ENCODE measurements around the gene CD99.
"Not testable (repeated sequence)": the region's sequence is repeated elsewhere in the genome, so short reads cannot be mapped to it uniquely, and the experiment has no call there.

The CD99 gene

GRCh38 chrX:2732649-2733048 is 41.6 kb downstream of the CD99 start:
- no peak for DNase-seq

DNA sequence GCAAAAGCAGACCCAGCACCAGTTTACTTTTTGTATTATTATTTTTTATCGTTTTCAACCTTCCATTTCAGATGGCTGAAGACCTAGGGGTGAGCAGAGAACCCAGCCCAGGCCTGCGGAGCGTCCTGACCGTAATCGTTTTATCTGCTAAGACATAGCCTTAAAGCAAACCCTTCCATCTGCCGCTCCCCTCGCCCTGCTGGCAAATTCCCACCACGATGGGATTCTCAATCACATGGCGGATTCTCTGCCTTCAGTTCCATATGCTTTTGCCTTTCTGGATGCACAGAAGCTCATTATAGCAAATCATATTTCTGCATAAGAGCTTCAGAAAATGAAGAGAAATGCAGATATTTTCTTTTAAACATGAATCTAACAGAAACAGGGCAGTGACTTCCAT is 42.2 kb downstream of the CD99 start:
- no peak for DNase-seq

- no peak for DNase-seq
These were observed 44.2 kb downstream of the CD99 start for GRCh38 chrX:2735270-2735669.

DNA sequence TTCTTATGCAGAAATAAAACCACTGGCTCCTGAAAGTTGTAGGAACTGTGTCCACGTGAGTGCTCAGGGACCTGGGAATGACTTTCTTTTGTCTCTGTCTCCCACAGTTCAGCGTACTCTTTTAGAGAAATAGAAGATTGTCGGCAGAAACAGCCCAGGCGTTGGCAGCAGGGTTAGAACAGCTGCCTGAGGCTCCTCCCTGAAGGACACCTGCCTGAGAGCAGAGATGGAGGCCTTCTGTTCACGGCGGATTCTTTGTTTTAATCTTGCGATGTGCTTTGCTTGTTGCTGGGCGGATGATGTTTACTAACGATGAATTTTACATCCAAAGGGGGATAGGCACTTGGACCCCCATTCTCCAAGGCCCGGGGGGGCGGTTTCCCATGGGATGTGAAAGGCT is 49.6 kb downstream of the CD99 start:
- DNase-seq = no peak

GRCh38 chrX:2741386-2741785 is 50.3 kb downstream of the CD99 start:
- DNase-seq = no peak

DNA sequence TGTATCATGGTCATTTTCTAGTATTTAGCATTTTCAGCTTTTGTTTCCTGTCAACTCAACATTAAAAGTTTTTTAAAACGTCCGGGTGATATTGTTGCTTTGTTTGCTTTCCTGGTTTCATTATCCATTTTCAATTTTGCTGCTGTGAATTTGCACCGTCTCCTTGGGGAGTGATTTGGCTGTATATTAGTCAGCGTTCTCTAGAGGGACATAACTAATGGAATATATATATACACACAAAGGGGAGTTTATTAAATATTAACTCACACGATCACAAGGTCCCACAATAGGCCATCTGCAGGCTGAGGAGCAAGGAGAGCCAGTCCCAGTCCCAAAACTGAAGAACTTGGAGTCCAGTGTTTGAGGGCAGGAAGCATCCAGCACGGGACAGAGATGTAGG is 55.2 kb downstream of the CD99 start:
- DNase-seq = not testable (repeated sequence)

DNA sequence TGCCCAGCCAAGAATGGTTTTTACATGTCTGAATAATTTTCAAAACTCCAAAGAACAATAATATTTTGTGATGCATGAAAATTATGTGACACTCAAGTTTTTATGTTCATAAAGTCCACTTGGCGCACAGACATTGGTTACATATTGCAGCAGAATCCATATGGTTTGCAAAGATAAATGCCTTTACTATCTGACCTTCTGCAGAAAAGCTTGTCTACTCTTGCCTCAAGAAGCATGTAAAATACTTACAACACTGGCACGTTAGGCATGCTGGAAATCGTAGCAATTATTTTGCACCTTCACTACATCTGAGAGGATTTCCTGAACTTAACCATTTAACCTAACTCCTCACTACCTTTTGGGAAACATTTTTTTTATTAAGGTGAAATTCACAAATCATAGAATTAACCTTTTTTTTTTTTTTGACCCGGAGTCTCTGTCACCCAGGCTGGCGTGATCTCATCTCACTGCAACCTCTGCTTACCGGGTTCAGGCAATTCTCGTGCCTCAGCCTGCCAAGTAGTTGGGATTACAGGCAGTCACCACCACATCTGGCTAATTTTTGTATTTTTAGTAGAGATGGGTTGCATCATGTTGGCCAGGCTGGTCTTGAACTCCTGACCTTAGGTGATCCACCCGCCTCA is 57.2 kb downstream of the CD99 start:
- DNase-seq = no peak

GRCh38 chrX:2748815-2749188 is 57.7 kb downstream of the CD99 start:
- no peak for DNase-seq

GRCh38 chrX:2751291-2751690 is 60.2 kb downstream of the CD99 start:
- no peak for DNase-seq

GRCh38 chrX:2751874-2752300 is 60.8 kb downstream of the CD99 start, which contains the start of gene XG:
Gene XG, plus strand, starts transcription at chrX:2752040. Its CDS starts 235 bp downstream, at chrX:2752275.
- not testable (repeated sequence) for DNase-seq

DNA sequence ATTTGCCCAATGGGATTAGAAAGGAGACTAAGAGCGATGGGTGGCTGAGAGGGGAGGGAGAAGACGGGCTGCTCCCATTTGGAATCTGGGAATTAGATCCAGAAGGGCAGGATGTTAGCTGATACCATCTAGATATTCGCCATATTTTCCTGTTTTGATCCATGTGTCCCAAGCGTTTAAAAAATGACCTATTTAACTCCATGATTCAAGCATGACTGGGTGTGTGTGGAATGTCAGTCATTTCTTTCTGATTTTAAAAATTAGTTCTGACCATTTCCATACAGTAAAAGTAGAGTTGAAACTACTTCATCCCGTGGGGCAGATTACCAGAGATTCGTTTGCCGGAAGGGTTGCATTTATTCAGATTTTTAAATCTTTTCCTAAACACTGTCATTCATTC is 61.3 kb downstream of the CD99 start:
- not testable (repeated sequence) for DNase-seq

GRCh38 chrX:2755163-2755715 is 64.1 kb downstream of the CD99 start:
- not testable (repeated sequence) for DNase-seq

GRCh38 chrX:2756548-2756947 is 65.5 kb downstream of the CD99 start:
- no peak for DNase-seq

DNA sequence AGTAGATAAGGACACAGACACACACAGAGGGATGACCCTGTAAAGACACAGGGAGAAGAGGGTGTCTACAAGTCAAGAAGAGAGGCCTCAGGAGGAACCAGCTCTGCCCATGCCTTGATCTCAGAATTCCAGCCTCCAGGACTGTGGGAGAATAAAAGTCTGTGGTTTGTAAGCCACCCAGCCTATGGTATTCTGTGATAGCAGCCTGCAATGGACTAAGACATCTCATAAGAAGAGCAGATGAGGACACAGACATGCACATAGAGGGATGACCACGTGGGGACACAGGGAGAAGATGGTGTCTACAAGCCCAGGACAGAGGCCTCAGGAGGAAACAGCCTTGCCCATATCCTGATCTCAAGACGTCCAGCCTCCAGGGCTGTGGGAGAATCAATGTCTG is 70.2 kb downstream of the CD99 start:
- DNase-seq = no peak

GRCh38 chrX:2762671-2763070 is 71.6 kb downstream of the CD99 start:
- not testable (repeated sequence) for DNase-seq

- DNase-seq = not testable (repeated sequence)
These were observed 73.9 kb downstream of the CD99 start for GRCh38 chrX:2764766-2765548.

GRCh38 chrX:2765549-2765830 is 74.4 kb downstream of the CD99 start:
- DNase-seq = no peak

DNA sequence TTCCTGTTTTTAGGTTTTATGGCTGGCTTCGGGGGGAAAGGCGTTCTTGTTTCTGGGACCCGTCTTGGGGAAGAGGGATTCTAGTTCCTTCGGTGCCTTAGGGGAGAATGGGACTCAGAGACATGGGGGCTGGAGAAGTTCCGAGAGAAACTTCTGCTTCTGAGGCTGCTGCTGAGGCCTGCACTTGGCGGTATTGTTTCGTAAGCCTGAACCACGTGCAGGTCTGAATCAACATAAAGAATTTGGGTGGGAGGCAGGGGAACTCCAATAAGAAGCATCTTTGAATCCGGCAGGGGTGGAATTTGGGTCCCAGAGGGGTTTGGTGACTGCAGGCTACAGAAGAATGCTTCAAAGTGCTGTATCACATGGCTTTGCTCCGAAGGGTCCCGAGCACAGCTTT is 75.8 kb downstream of the CD99 start:
- DNase-seq = no peak

GRCh38 chrX:2767631-2768455 is 76.7 kb downstream of the CD99 start:
- DNase-seq = no peak

- DNase-seq = no peak
These were observed 78.5 kb downstream of the CD99 start for GRCh38 chrX:2769615-2770014.

DNA sequence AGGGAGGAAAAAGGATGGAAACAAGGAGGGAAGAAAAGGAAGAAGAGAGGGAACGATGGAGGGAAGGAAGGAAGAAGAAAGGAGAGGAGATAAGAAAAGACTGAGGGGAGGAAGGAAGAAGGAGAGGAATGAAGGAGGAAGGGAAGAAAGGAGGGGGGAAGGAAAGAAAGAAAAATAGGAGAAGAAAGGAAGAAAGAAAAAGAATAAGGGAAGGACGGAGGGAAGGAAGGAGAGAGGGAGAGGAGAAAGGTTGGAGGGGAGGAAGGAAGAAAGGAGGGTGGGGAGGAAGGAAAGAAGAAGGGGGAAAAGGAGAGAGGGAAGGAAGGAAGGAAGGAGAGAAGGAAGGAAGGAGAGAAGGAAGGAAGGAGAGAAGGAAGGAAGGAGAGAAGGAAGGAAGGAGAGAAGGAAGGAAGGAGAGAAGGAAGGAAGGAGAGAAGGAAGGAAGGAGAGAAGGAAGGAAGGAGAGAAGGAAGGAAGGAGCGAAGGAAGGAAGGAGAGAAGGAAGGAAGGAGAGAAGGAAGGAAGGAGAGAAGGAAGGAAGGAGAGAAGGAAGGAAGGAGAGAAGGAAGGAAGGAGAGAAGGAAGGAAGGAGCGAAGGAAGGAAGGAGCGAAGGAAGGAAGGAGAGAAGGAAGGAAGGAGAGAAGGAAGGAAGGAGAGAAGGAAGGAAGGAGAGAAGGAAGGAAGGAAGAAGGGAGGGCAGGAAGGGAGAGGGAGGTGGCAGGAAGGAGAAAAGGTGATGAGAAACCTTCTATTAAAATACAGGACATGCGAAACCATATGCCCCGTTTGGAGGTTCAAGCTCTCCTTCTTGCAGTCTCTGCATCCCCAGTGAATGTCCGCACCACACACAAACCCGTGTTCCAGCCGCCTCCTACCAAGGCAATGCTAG is 82.3 kb downstream of the CD99 start:
- DNase-seq = not testable (repeated sequence)

DNA sequence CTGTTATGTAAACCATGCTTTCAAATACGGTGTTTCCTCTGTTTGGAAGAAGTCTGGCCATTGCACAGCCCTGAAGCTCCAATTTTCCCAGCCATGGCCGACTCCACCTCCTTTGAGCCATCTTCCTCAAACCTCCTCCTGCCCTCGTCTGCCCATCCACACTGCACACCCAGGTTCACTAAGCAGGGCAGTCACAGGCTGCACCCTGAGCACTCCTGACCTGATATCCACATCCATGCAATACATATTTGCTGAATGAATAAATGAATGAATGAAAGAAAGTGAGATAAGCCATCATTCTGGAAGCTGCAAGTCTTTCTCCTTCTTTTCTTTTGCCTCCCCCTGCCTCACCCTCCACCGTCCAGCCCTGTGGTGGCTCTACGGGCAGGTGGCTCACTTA is 83.0 kb downstream of the CD99 start:
- DNase-seq = no peak
